ENCODE measurements around the gene WDR86.

GRCh38 chr7:151431281-151431767 lies 21.5 kb upstream of the WDR86 start:
- TF ChIP-seq FOXM1 (IDR thresholded peaks at IDR 0.05; ENCODE audit: borderline replicate concordance) = no peak
- TF ChIP-seq BHLHE40 (IDR thresholded peaks at IDR 0.05; ENCODE audit: borderline replicate concordance) = no peak
- no peak for TF ChIP-seq ARNT (IDR thresholded peaks at IDR 0.05)
- no peak for TF ChIP-seq NFRKB (IDR thresholded peaks at IDR 0.05)
- no peak for TF ChIP-seq FOXA1 (IDR thresholded peaks at IDR 0.05)
- TF ChIP-seq SUZ12 (IDR thresholded peaks at IDR 0.05) = no peak
- no peak for TF ChIP-seq HDGF (IDR thresholded peaks at IDR 0.05; ENCODE audit: borderline replicate concordance)
- no peak for TF ChIP-seq SP1 (IDR thresholded peaks at IDR 0.05)

Data from HEK293T (cell line).